Lung (tissue), 12 donors: Measurements from ENCODE around the gene CCDC27. TPM values are rescaled to one million over a fixed set of nuclear protein-coding genes. Genes with fewer than 3 reads are reported as not detected.
"Not testable (repeated sequence)": the region's sequence is repeated elsewhere in the genome, so short reads cannot be mapped to it uniquely, and the experiment has no call there.

Experiments used
- ATAC-seq: fragments of 200-7000 bp; cut with Tn5 transposase; one replicate; pipeline ENCODE4 v1.9.1; 2020; ENCODE audit warnings: moderate number of reproducible peaks; ENCODE audit not compliant: insufficient read depth, low FRiP score
- DNase-seq, 3 donors: peaks; one replicate each; pipeline ENCODE4 v3.0.0-alpha.2; 2013 to 2017
- H3K27ac ChIP-seq, 2 donors: one replicate each; pipeline ENCODE4 v1.5.1; 2013; ENCODE audit warnings: mild to moderate bottlenecking in 2 of 2, moderate library complexity in 2 of 2, control low read depth in 1 of 2, inconsistent platforms in 1 of 2, low read depth in 1 of 2, low read length in 1 of 2
- H3K27me3 ChIP-seq, 3 donors: one replicate each; pipeline ENCODE4 v1.5.1; 2013; ENCODE audit warnings: low read length in 2 of 3; ENCODE audit not compliant: control insufficient read depth in 3 of 3, insufficient read depth in 3 of 3
- H3K36me3 ChIP-seq, 4 donors: one replicate each; pipeline ENCODE4 v1.5.1; 2013; ENCODE audit warnings: low read length in 4 of 4, mild to moderate bottlenecking in 1 of 4, moderate library complexity in 1 of 4; ENCODE audit not compliant: control insufficient read depth in 4 of 4, insufficient read depth in 4 of 4
- H3K4me1 ChIP-seq, 5 donors: one replicate each; pipeline ENCODE4 v1.5.1; 2013; ENCODE audit warnings: low read length in 5 of 5, mild to moderate bottlenecking in 2 of 5, moderate library complexity in 1 of 5; ENCODE audit not compliant: control insufficient read depth in 5 of 5, insufficient read depth in 5 of 5
- H3K4me3 ChIP-seq: one replicate; pipeline ENCODE4 v1.5.1; 2013; ENCODE audit warnings: mild to moderate bottlenecking, control low read depth, moderate library complexity
- H3K9ac ChIP-seq, 2 donors: one replicate each; pipeline ENCODE4 v1.5.1; 2013; ENCODE audit warnings: low read length in 2 of 2, control low read depth in 1 of 2; ENCODE audit not compliant: insufficient read depth in 1 of 2
- H3K9me3 ChIP-seq, 4 donors: one replicate each; pipeline ENCODE4 v1.5.1; 2013; ENCODE audit warnings: low read length in 3 of 4, mild to moderate bottlenecking in 1 of 4, moderate library complexity in 1 of 4; ENCODE audit not compliant: control insufficient read depth in 4 of 4, insufficient read depth in 3 of 4
- WGBS, 2 donors: extraction: QIAGEN DNeasy Blood & Tissue Kit; methylation state at CpG; one replicate each; pipeline ENCODE4 v1.1.7; 2013; 5-methylcytosine and 5-hydroxymethylcytosine counted together
- polyA plus RNA-seq, 2 donors: library from polyadenylated mRNA; stranded (reverse); fragments of 200-250 nt; gene quantifications; one replicate each; pipeline ENCODE4 v1.2.1, GENCODE V29; 2013
- total RNA-seq, 2 donors: library from RNA; depleted of rRNA in 1 of 2; stranded (reverse); fragments of >200 nt in 1 of 2; gene quantifications; one replicate each; pipeline ENCODE4 v1.2.1, GENCODE V29; 2014 to 2021
- TF ChIP-seq, protein P1 (sequence below): IDR thresholded peaks from 2 replicates; pipeline ENCODE4 v1.5.1; 2012; ENCODE audit warnings: mild to moderate bottlenecking; ENCODE audit errors: control extremely low read depth, extremely low read depth
- donor health status: control.
- donor health status: control.
- donor health status: Bipolar disorder and iron deficiency.
- donor health status: healthy.
- donor health status: DM: yes; HTN: yes; CAD: no.

Gene CCDC27
- total and polyA plus RNA-seq, 4 donors = not detected

DNA sequence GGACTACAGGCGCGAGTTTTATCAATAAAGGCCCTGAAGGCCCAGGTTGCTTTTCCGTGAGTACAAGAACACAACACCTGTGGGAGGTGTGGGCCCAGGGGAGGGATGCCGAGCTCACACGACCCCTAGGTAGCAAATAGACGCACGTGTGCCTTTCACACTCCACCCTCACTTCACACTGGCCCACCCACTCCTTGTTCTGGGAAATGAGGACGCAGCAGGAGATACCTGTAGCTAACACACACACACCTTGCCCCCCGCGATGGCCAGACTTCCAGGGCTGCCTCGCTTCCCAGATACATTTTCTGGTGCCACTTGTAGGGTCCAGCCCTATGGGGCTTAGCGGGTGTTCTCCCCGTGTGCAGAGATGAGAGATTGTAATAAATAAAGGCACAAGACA is 4.3 kb upstream of the CCDC27 start:
- WGBS, 2 donors = 83 to 92% methylated on average over 13 of the region's 13 CpGs
- no peak for ATAC-seq
- TF ChIP-seq, protein P1, sequence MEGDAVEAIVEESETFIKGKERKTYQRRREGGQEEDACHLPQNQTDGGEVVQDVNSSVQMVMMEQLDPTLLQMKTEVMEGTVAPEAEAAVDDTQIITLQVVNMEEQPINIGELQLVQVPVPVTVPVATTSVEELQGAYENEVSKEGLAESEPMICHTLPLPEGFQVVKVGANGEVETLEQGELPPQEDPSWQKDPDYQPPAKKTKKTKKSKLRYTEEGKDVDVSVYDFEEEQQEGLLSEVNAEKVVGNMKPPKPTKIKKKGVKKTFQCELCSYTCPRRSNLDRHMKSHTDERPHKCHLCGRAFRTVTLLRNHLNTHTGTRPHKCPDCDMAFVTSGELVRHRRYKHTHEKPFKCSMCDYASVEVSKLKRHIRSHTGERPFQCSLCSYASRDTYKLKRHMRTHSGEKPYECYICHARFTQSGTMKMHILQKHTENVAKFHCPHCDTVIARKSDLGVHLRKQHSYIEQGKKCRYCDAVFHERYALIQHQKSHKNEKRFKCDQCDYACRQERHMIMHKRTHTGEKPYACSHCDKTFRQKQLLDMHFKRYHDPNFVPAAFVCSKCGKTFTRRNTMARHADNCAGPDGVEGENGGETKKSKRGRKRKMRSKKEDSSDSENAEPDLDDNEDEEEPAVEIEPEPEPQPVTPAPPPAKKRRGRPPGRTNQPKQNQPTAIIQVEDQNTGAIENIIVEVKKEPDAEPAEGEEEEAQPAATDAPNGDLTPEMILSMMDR = no peak

DNA sequence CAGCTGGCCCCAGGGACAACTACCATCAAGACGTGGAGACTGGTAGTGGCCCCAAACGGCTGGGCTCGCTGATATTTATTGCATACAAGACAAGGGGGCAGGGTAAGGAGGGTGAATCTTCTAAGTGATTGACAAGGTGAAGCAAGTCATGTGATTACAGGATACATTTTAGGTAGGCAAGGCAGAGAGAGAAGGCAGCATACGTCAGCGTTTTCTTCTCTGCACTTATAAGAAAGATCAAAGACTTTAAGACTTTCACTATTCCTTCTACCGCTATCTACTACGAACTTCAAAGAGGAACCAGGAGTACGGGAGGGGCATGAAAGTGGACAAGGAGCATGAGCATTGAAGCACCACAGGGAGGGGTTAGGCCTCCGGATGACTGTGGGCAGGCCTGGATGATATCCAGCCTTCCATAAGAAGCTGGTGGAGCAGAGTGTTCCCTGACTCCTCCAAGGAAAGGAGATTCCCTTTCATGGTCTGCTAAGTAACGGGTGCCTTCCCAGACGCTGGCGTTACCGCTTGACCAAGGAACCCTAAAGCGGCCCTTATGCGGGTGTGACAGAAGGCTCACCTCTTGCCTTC is 3.8 kb upstream of the CCDC27 start:
- not testable (repeated sequence) for H3K4me3 ChIP-seq, H3K9me3 ChIP-seq, H3K27me3 ChIP-seq, DNase-seq, ATAC-seq, H3K9ac ChIP-seq, H3K27ac ChIP-seq, H3K36me3 ChIP-seq
- WGBS, 2 donors = 75 to 79% methylated on average over 15 of the region's 15 CpGs
- H3K4me1 ChIP-seq = peaks cover 0 to 24% (median 0%) of the 10 kb centered on the region in 5 donors

More for the DNA sequence above, 4.3 kb upstream of the CCDC27 start:
- Histone ChIP-seq H3K4me1 (peaks cover 0 to 24% (median 0%) of the 10 kb centered on the region in 5 donors), H3K9me3 (no peaks in the 10 kb centered on the region), H3K9ac (no peak overlapping the region), H3K4me3 (no peak overlapping the region), H3K36me3 (peaks cover 0 to 2% (median 0%) of the 10 kb centered on the region in 4 donors), H3K27me3 (peaks cover 0 to 4% (median 0%) of the 10 kb centered on the region in 3 donors), H3K27ac (no peak overlapping the region)
- no peak for DNase-seq

DNA sequence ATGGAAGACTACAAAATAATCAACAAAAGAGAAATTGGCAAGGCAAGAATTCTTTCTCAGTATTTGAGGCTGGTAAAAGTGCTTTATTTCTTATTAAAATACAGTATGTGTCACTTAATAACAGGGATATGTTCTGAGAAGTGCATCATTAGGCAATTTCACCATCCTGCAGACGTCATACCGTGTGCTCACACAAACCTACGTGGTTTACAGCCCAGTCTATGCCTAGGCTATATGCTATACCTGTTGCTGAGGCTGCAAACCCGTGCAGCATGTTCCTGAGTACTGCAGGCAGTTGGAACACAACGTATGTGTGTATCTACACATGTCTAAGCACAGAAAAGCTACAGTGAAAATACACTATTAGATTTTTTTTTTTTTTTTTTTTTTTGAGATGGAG is 2.7 kb upstream of the CCDC27 start:
- no peak overlapping the region for H3K9ac ChIP-seq
- H3K27ac ChIP-seq = no peak overlapping the region
- H3K9me3 ChIP-seq = no peaks in the 10 kb centered on the region
- DNase-seq (no peak), ATAC-seq (no peak)
- 69 to 71% methylated on average over 5 of the region's 5 CpGs for WGBS, 2 donors
- H3K36me3 ChIP-seq = peaks cover 0 to 2% (median 0%) of the 10 kb centered on the region in 4 donors
- peaks cover 0 to 4% (median 0%) of the 10 kb centered on the region in 3 donors for H3K27me3 ChIP-seq
- peaks cover 0 to 23% (median 0%) of the 10 kb centered on the region in 5 donors for H3K4me1 ChIP-seq
- TF ChIP-seq, protein P1 = no peak
- H3K4me3 ChIP-seq = no peak overlapping the region

DNA sequence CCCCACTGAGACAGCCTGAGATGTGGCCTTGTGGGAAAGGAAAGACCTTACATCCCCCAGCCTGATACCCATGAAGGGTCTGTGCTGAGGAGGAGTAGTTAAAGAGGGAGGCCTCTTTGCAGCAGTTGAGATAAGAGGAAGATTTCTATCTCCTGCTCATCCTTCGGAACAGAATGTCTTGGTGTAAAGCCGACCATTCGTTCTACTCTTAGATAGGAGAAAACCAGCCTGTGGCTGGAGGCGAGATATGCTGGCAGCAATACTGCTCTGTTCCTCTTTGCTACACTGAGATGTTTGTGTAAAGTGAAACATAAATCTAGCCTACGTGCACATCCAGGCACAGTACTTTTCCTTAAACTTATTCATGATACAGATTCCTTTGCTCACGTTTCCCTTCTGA is 1.5 kb upstream of the CCDC27 start:
- no peak for DNase-seq
- no peak for ATAC-seq
- no peak overlapping the region for H3K9ac ChIP-seq
- peaks cover 0 to 15% (median 0%) of the 10 kb centered on the region in 5 donors for H3K4me1 ChIP-seq
- TF ChIP-seq, protein P1 = no peak
- WGBS, 2 donors = 58 to 77% methylated on average over 6 of the region's 6 CpGs
- no peak overlapping the region for H3K4me3 ChIP-seq
- peaks cover 0 to 4% (median 0%) of the 10 kb centered on the region in 3 donors for H3K27me3 ChIP-seq
- H3K27ac ChIP-seq = no peak overlapping the region
- H3K9me3 ChIP-seq = no peaks in the 10 kb centered on the region
- H3K36me3 ChIP-seq = no peaks in the 10 kb centered on the region
